AG04450 (cell line): ENCODE data around the gene DRD1. TPM values are rescaled to one million over a fixed set of nuclear protein-coding genes. Genes with fewer than 3 reads are reported as not detected.
"Not testable (repeated sequence)": the region's sequence is repeated elsewhere in the genome, so short reads cannot be mapped to it uniquely, and the experiment has no call there.

Experiments
- CTCF ChIA-PET: fragments of 300-600, 350-600 bp; formaldehyde crosslinking; extraction: SDS; loops from one replicate; lab custom pipeline; 2022; ENCODE audit warnings: antibody characterized with exemption, inconsistent platforms; lab: Charles Lee
- POLR2A ChIA-PET: fragments of 350-600 bp; formaldehyde crosslinking; extraction: SDS; loops from one replicate; lab custom pipeline; 2021; ENCODE audit warnings: antibody characterized with exemption, inconsistent platforms; lab: Yijun Ruan, JAX
- DNase-seq: peaks from one replicate; pipeline ENCODE4 v3.0.0-alpha.2; 2011; ENCODE audit warnings: low read depth, low spot score
- H3K27ac ChIP-seq: one replicate; pipeline ENCODE4 v1.5.1; 2012; ENCODE audit warnings: low read depth, low read length, control low read depth
- H3K27me3 ChIP-seq: one replicate; pipeline ENCODE4 v1.6.0; 2012; ENCODE audit warnings: low read length; ENCODE audit not compliant: control insufficient read depth, insufficient read depth
- H3K4me3 ChIP-seq: 2 replicates; pipeline ENCODE4 v1.5.1; 2011; ENCODE audit warnings: mild to moderate bottlenecking, low read depth, low read length, control low read depth
- H3K9me3 ChIP-seq: 2 replicates; pipeline ENCODE4 v1.5.1; 2012; ENCODE audit warnings: low read length; ENCODE audit not compliant: control insufficient read depth, insufficient read depth
- CTCF ChIP-seq: IDR thresholded peaks from 2 replicates; pipeline ENCODE4 v1.5.1; 2011; ENCODE audit warnings: low read depth, low read length, control low read depth, inconsistent platforms
- polyA plus RNA-seq: library from polyadenylated mRNA; depleted of rRNA; stranded (reverse); fragments of >200 nt; gene quantifications from 2 replicates; pipeline ENCODE4 v1.2.3, GENCODE V29; 2011

DRD1 gene
- polyA plus RNA-seq, 1 experiment: 0.11 TPM

DNA sequence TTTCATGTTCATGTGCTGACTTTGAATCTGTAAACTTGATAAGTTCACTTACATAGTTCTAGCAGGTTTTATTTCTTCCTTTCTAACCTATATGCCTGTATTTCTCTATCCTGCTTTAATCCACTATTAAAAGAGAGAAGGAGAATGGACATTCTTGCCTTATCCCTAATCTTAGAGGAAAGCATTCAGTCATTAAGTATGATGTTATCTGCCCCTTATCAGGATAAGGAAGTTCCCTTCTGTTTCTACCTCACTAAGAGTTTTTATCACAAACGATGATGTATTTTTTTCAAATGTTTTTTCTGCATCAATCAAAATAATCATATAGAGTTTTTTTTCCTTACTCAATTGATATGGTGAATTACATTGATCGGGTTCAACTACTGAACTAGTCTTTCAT is 33.1 kb downstream of the DRD1 start:
- no peak for DNase-seq
- POLR2A ChIA-PET: no interaction called here
- CTCF ChIA-PET: no interaction called here
- H3K4me3 ChIP-seq: no peak overlapping the region
- TF ChIP-seq CTCF: no peak
- H3K9me3 ChIP-seq: no peaks in the 10 kb centered on the region
- no peak overlapping the region for H3K27ac ChIP-seq
- H3K27me3 ChIP-seq: no peaks in the 10 kb centered on the region

DNA sequence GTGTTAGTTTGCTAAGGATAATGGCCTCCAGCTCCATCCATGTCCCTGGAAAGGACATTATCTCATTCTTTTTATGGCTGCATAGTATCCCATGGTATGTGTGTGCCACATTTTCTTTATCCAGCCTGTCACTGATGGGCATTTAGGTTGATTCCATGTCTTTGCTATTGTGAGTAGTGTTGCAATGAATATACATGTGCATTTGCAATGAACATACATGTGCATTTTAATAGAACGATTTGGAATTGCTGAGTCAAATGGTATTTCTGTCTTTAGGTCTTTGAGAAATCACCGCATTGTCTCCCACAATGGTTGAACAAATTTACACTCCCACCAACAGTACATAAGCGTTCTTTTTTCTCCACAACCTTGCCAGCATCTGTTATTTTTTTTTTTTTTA is 37.7 kb downstream of the DRD1 start:
- no peak for DNase-seq
- H3K27me3 ChIP-seq: no peaks in the 10 kb centered on the region
- H3K9me3 ChIP-seq: no peaks in the 10 kb centered on the region
- TF ChIP-seq CTCF: no peak
- POLR2A ChIA-PET: no interaction called here
- H3K4me3 ChIP-seq: no peak overlapping the region
- H3K27ac ChIP-seq: no peak overlapping the region
- CTCF ChIA-PET: no interaction called here

DNA sequence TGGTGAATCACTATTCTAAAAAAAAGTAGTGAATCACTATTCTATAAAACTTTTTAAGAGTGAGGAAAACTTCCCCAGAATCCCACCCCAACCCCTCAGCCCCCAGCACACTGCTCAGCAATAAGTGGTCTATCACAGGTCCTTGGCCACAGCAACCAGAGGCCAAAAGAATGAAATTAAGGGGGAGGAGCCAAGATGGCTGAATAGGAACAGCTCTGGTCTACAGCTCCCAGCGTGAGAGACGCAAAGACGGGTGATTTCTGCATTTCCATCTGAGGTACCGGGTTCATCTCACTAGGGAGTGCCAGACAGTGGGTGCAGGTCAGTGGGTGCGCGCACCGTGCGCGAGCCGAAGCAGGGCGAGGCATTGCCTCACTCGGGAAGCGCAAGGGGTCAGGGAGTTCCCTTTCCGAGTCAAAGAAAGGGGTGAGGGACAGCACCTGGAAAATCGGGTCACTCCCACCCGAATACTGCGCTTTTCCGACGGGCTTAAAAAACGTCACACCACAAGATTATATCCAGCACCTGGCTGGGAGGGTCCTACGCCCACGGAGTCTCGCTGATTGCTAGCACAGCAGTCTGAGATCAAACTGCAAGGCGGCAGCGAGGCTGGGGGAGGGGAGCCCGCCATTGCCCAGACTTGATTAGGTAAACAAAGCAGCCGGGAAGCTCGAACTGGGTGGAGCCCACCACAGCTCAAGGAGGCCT is 46.2 kb downstream of the DRD1 start:
- CTCF ChIA-PET, H3K9me3 ChIP-seq, H3K27me3 ChIP-seq, H3K27ac ChIP-seq, POLR2A ChIA-PET, DNase-seq, H3K4me3 ChIP-seq: not testable (repeated sequence)

- H3K9me3 ChIP-seq, H3K27ac ChIP-seq, H3K4me3 ChIP-seq, H3K27me3 ChIP-seq, POLR2A ChIA-PET, DNase-seq, CTCF ChIA-PET: not testable (repeated sequence)
Observed at GRCh38 chr5:175395430-175395829, 48.6 kb downstream of the DRD1 start.

- H3K4me3 ChIP-seq: no peak overlapping the region
- H3K27ac ChIP-seq: no peak overlapping the region
- TF ChIP-seq CTCF: no peak
- H3K27me3 ChIP-seq: no peaks in the 10 kb centered on the region
- ChIA-PET CTCF (no interaction called here), POLR2A (no interaction called here)
- H3K9me3 ChIP-seq: no peaks in the 10 kb centered on the region; the same call in 1 of the 2 replicates
- no peak for DNase-seq
Observed at GRCh38 chr5:175394601-175395000, 49.4 kb downstream of the DRD1 start.

DNA sequence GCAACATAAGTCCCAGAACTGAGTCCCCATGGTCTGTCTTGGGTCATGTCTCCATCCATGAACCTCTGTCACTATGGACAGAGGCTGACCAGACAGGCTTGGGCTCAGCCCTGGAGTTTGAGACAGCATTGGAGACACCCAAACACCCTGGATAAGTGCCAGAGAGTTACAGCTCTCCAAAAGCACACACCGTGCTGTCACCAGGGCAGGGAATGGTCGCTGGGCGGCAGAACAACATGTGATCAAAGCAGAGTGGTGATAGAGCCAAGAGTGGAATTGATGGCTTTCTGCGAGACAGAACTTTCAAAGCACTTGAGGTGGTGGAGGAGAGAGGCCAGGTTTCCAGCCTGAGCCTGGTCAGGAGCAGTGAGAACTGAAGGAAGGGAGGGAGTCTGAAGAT is 50.1 kb downstream of the DRD1 start:
- CTCF ChIA-PET: no interaction called here

More for the DNA sequence above, 50.1 kb downstream of the DRD1 start:
- DNase-seq: no peak
- H3K27me3 ChIP-seq: no peaks in the 10 kb centered on the region
- H3K4me3 ChIP-seq: no peak overlapping the region
- TF ChIP-seq CTCF: no peak
- POLR2A ChIA-PET: no interaction called here
- H3K27ac ChIP-seq: no peak overlapping the region
- no peaks in the 10 kb centered on the region; the same call in 1 of the 2 replicates for H3K9me3 ChIP-seq
